Measurements from ENCODE around the gene ZNHIT6.
A peak's percentile ranks its signal among the peaks of the same experiment; 100 is the strongest.

Gene ZNHIT6

GRCh38 chr1:85638412-85638811 is 69.8 kb downstream of the ZNHIT6 start:
- no peaks in the 10 kb centered on the region for H3K9me3 ChIP-seq (ENCODE audit: control insufficient read depth, insufficient read depth, low read depth, low read length)
- ChIA-PET CTCF (no interaction called here), POLR2A (no interaction called here)
- H3K4me3 ChIP-seq (ENCODE audit: low read depth, low read length), result no peak overlapping the region
- H3K4me1 ChIP-seq (ENCODE audit: control insufficient read depth, insufficient read depth, low read length), result no peaks in the 10 kb centered on the region
- TF ChIP-seq ZNF114 (tag by site-specific recombination; IDR thresholded peaks at IDR 0.05) (no peak), ZNF514 (tag by site-specific recombination; IDR thresholded peaks at IDR 0.05) (no peak), SETDB1 (IDR thresholded peaks at IDR 0.05; ENCODE audit: insufficient read length, low read length) (peak; percentile 90), ZNF776 (tag by site-specific recombination; IDR thresholded peaks at IDR 0.05; ENCODE audit: borderline replicate concordance) (no peak), ZNF791 (tag by site-specific recombination; IDR thresholded peaks at IDR 0.05) (peak; percentile 96), IKZF3 (tag by site-specific recombination; IDR thresholded peaks at IDR 0.05) (no peak)
- peaks cover 0 to 8% of the 10 kb centered on the region in 2 experiments; a peak in 1 of 3 replicates for H3K36me3 ChIP-seq (ENCODE audit: control insufficient read depth in 2 of 2, insufficient read depth in 1 of 2, low read length in 2 of 2)
- H3K27ac ChIP-seq (ENCODE audit: extremely low read depth, low read depth, low read length), result no peak overlapping the region

GRCh38 chr1:85630493-85630892 is 77.7 kb downstream of the ZNHIT6 start:
- TF ChIP-seq PRDM2 (tag by site-specific recombination; IDR thresholded peaks at IDR 0.05; ENCODE audit: borderline replicate concordance) (no peak), ZNF274 (IDR thresholded peaks at IDR 0.05; ENCODE audit: low read length) (no peak), ZNF274 (tag by site-specific recombination; IDR thresholded peaks at IDR 0.05; ENCODE audit: borderline replicate concordance) (no peak), INSM2 (tag by site-specific recombination; IDR thresholded peaks at IDR 0.05) (no peak), ZNF624 (tag by site-specific recombination; IDR thresholded peaks at IDR 0.05) (no peak), ZNF548 (tag by site-specific recombination; IDR thresholded peaks at IDR 0.05) (no peak), ZNF350 (tag by site-specific recombination; IDR thresholded peaks at IDR 0.05) (no peak)
- POLR2A ChIA-PET, result no interaction called here

GRCh38 chr1:85629532-85629920 is 78.7 kb downstream of the ZNHIT6 start:
- Histone ChIP-seq H3K4me3 (ENCODE audit: low read depth, low read length) (no peak overlapping the region), H3K36me3 (ENCODE audit: control insufficient read depth in 2 of 2, insufficient read depth in 1 of 2, low read length in 2 of 2) (no peaks in the 10 kb centered on the region), H3K27ac (ENCODE audit: extremely low read depth, low read depth, low read length) (peak overlapping the region; percentile 70; the same call in 1 of the 2 replicates), H3K4me1 (ENCODE audit: control insufficient read depth, insufficient read depth, low read length) (peaks cover 9% of the 10 kb centered on the region), H3K9me3 (ENCODE audit: control insufficient read depth, insufficient read depth, low read depth, low read length) (no peaks in the 10 kb centered on the region)
- POLR2A ChIA-PET, result interaction anchor here (0.7 to 1.5 kb wide), 2 partner anchors 48 to 79 kb away, joined by 4 to 8 read pairs; partner anchors contain the start of genes CCN1 and ZNHIT6
- CTCF ChIA-PET, result interaction anchor here (0.6 to 1.7 kb wide), 5 partner anchors 16 to 322 kb away, joined by 3 to 8 read pairs (median 4); no protein-coding TSS in a partner anchor
- peak; percentile 96 for TF ChIP-seq WT1 (tag by site-specific recombination; IDR thresholded peaks at IDR 0.05)
- no peak for TF ChIP-seq ZNF433 (tag by site-specific recombination; IDR thresholded peaks at IDR 0.05; ENCODE audit: low read depth)
- no peak for TF ChIP-seq ZNF776 (tag by site-specific recombination; IDR thresholded peaks at IDR 0.05; ENCODE audit: borderline replicate concordance)
- no peak for TF ChIP-seq ZNF473 (tag by site-specific recombination; IDR thresholded peaks at IDR 0.05)
- 0 out of 2 replicates have a peak, but pooled peaks have one; percentile 24 for TF ChIP-seq ZSCAN4 (tag by site-specific recombination; IDR thresholded peaks at IDR 0.05)
- TF ChIP-seq GFI1B (tag by site-specific recombination; IDR thresholded peaks at IDR 0.05), result no peak
- TF ChIP-seq ZNF362 (tag by site-specific recombination; IDR thresholded peaks at IDR 0.05), result no peak
- TF ChIP-seq SCRT2 (tag by site-specific recombination; IDR thresholded peaks at IDR 0.05), result no peak
- no peak for TF ChIP-seq ZFP41 (tag by site-specific recombination; IDR thresholded peaks at IDR 0.05; ENCODE audit: borderline replicate concordance)
- no peak for TF ChIP-seq ZNF23 (tag by site-specific recombination; IDR thresholded peaks at IDR 0.05; ENCODE audit: borderline replicate concordance)
- no peak for TF ChIP-seq HOXD13 (CRISPR knock-in tag; IDR thresholded peaks at IDR 0.05; ENCODE audit: borderline replicate concordance)

More at GRCh38 chr1:85630493-85630892, 77.7 kb downstream of the ZNHIT6 start:
- H3K4me3 ChIP-seq (ENCODE audit: low read depth, low read length), result no peak overlapping the region
- no peak overlapping the region for H3K27ac ChIP-seq (ENCODE audit: extremely low read depth, low read depth, low read length)
- peaks cover 9% of the 10 kb centered on the region for H3K4me1 ChIP-seq (ENCODE audit: control insufficient read depth, insufficient read depth, low read length)
- no peaks in the 10 kb centered on the region for H3K9me3 ChIP-seq (ENCODE audit: control insufficient read depth, insufficient read depth, low read depth, low read length)
- no peaks in the 10 kb centered on the region for H3K36me3 ChIP-seq (ENCODE audit: control insufficient read depth in 2 of 2, insufficient read depth in 1 of 2, low read length in 2 of 2)
- CTCF ChIA-PET, result interaction anchor here (0.6 to 1.6 kb wide), 2 partner anchors 62 to 147 kb away, joined by 4 to 5 read pairs; no protein-coding TSS in a partner anchor
